GM20000 (cell line): Measurements from ENCODE around the gene GRAMD1B.
"Not testable (repeated sequence)": the region's sequence is repeated elsewhere in the genome, so short reads cannot be mapped to it uniquely, and the experiment has no call there.

Experiments
- DNase-seq: peaks from one replicate; pipeline ENCODE4 v3.0.0; 2012; ENCODE audit warnings: low spot score
- CTCF ChIP-seq: IDR thresholded peaks from 2 replicates; pipeline ENCODE4 v1.5.1; 2012; ENCODE audit warnings: mild to moderate bottlenecking, control low read depth; ENCODE audit errors: extremely low read depth, missing control alignments

GRAMD1B gene

GRCh38 chr11:123517559-123518364 is 87.7 kb downstream of the GRAMD1B start:
- no peak for TF ChIP-seq CTCF
- DNase-seq = peak; percentile 61

- no peak for TF ChIP-seq CTCF
- DNase-seq = peak; percentile 29
Observed at GRCh38 chr11:123518496-123519054, 88.5 kb downstream of the GRAMD1B start.

GRCh38 chr11:123519055-123519796 is 89.2 kb downstream of the GRAMD1B start:
- no peak for TF ChIP-seq CTCF
- DNase-seq = no peak

- no peak for TF ChIP-seq CTCF
- DNase-seq = no peak
Observed at GRCh38 chr11:123519797-123520193, 89.7 kb downstream of the GRAMD1B start.

GRCh38 chr11:123520476-123520875 is 90.4 kb downstream of the GRAMD1B start:
- not testable (repeated sequence) for DNase-seq

- DNase-seq = no peak
- no peak for TF ChIP-seq CTCF
Observed at GRCh38 chr11:123521001-123521400, 90.9 kb downstream of the GRAMD1B start.

- no peak for TF ChIP-seq CTCF
- no peak for DNase-seq
Observed at GRCh38 chr11:123521930-123522329, 91.9 kb downstream of the GRAMD1B start.
